HFF-Myc (cell line): ENCODE measurements around the gene NUCKS1.

Source experiments
- DNase-seq: peaks from one replicate; pipeline ENCODE4 v3.0.0-alpha.2; 2011; ENCODE audit warnings: low read depth; ENCODE audit errors: extremely low read depth
- H3K4me3 ChIP-seq: replicated peaks from 2 replicates; pipeline ENCODE4 v1.5.1; 2011; ENCODE audit warnings: low read depth, mild to moderate bottlenecking, control low read depth, low read length
- TF ChIP-seq, protein P1 (sequence below): IDR thresholded peaks from 2 replicates; pipeline ENCODE4 v1.5.1; 2012; ENCODE audit warnings: mild to moderate bottlenecking, low read depth, low read length, control low read depth; ENCODE audit errors: missing control alignments

NUCKS1 gene

DNA sequence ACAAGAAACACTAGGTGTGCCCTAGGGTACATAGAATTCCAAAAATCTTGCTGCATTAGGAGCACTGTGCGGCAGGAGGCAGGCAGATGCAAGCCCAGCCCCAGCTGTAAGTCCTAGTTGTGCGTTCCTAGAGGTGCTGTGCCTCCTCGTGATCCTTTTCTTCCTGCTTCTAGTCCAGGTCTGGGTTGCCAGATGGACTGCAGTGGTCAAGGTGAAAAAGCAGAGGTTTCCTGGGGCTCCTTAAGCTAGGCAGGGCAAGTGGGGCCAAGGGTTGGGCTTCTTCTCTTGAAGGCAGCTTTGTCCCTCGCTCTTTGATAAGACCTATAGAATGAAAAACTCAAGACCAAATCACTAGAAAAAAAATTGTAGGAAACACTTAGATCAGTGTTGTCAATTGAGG is 48.1 kb downstream of the NUCKS1 start:
- no peak overlapping the region for H3K4me3 ChIP-seq
- TF ChIP-seq, protein P1, sequence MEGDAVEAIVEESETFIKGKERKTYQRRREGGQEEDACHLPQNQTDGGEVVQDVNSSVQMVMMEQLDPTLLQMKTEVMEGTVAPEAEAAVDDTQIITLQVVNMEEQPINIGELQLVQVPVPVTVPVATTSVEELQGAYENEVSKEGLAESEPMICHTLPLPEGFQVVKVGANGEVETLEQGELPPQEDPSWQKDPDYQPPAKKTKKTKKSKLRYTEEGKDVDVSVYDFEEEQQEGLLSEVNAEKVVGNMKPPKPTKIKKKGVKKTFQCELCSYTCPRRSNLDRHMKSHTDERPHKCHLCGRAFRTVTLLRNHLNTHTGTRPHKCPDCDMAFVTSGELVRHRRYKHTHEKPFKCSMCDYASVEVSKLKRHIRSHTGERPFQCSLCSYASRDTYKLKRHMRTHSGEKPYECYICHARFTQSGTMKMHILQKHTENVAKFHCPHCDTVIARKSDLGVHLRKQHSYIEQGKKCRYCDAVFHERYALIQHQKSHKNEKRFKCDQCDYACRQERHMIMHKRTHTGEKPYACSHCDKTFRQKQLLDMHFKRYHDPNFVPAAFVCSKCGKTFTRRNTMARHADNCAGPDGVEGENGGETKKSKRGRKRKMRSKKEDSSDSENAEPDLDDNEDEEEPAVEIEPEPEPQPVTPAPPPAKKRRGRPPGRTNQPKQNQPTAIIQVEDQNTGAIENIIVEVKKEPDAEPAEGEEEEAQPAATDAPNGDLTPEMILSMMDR: no peak

GRCh38 chr1:205701420-205701819 is 48.6 kb downstream of the NUCKS1 start:
- H3K4me3 ChIP-seq: no peak overlapping the region
- no peak for DNase-seq
- TF ChIP-seq, protein P1: no peak

More for the DNA sequence above, 48.1 kb downstream of the NUCKS1 start:
- no peak for DNase-seq

DNA sequence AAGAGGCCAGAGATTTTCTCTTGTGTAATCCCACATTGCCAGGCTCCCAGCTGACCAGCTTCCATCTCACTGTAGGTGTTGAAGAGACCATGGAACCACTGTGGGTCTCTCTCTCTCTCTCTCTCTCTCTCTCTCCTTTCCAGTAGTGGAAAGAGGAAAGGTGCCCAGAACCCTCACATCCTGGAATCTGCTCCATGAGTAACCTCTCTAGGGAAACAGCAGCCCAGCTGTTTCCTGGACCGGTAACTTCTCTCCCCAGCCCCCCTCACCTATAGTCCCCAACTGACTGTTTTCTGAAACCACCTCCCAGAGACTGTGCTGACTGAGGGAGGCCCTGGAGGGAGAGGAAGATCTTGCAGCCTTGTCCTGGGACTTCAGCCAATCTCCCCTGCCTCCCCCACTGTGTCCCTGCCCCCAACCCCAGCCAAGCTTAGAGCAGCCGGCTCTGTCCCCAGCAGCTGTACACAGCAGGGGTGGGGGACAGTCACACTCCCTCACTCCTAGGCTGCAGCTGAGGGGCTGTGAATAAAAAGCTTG is 49.0 kb downstream of the NUCKS1 start:
- no peak for DNase-seq
- TF ChIP-seq, protein P1: no peak

GRCh38 chr1:205699416-205699815 is 50.6 kb downstream of the NUCKS1 start:
- no peak for DNase-seq
- TF ChIP-seq, protein P1: no peak
- no peak overlapping the region for H3K4me3 ChIP-seq

More for the DNA sequence above, 49.0 kb downstream of the NUCKS1 start:
- no peak overlapping the region for H3K4me3 ChIP-seq

DNA sequence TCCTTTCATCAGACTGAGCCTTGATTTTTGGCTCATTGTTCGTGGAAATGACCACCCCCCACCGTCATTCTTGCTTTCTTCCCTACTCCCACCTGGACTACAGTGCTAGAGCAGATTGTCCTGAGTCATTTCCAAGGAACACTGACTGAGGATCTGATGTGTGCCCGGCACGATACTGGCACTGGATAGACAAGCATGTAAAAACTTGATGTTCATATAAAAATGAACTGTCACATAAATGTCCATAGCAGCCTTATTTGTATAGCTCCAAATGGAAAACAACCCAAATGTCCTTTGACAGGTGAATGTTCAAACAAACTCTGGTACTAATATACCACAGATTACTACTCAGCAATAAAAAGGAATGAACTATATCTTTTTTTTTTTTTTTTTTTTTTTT is 51.1 kb downstream of the NUCKS1 start:
- H3K4me3 ChIP-seq: no peak overlapping the region
- TF ChIP-seq, protein P1: no peak
- DNase-seq: no peak

- DNase-seq: no peak
- no peak overlapping the region for H3K4me3 ChIP-seq
- TF ChIP-seq, protein P1: no peak
Measured at GRCh38 chr1:205693421-205693991, 56.5 kb downstream of the NUCKS1 start.

GRCh38 chr1:205692423-205692822 is 57.6 kb downstream of the NUCKS1 start:
- DNase-seq: no peak
- H3K4me3 ChIP-seq: no peak overlapping the region
- TF ChIP-seq, protein P1: no peak
